Mesenchymal stem cell (in vitro differentiated cells and primary cell): Measurements from ENCODE around the gene DPP9.
A peak's percentile ranks its signal among the peaks of the same experiment; 100 is the strongest.

Experiments
- DNase-seq: peaks from one replicate; pipeline ENCODE4 v3.0.0-alpha.2; 2013
- H2AFZ ChIP-seq: one replicate; pipeline ENCODE4 v1.6.1; 2013; ENCODE audit warnings: low read depth, mild to moderate bottlenecking, control low read depth, inconsistent platforms, low read length, moderate library complexity
- H2AK5ac ChIP-seq: 2 replicates; pipeline ENCODE4 v1.6.1; 2013; ENCODE audit warnings: low read length, moderate library complexity, mild to moderate bottlenecking, inconsistent platforms; ENCODE audit not compliant: severe bottlenecking
- H2BK120ac ChIP-seq: one replicate; pipeline ENCODE4 v1.6.1; 2013; ENCODE audit warnings: low read depth, mild to moderate bottlenecking, inconsistent platforms, low read length, moderate library complexity
- H2BK12ac ChIP-seq, 2 experiments: one replicate each; pipeline ENCODE4 v1.6.1; 2013; ENCODE audit warnings: inconsistent platforms in 2 of 2, low read length in 2 of 2, mild to moderate bottlenecking in 2 of 2, moderate library complexity in 2 of 2, control low read depth in 1 of 2
- H2BK15ac ChIP-seq: one replicate; pipeline ENCODE4 v1.6.1; 2013; ENCODE audit warnings: mild to moderate bottlenecking, low read depth, inconsistent platforms; ENCODE audit not compliant: poor library complexity, severe bottlenecking
- H2BK5ac ChIP-seq: 2 replicates; pipeline ENCODE4 v1.6.1; 2013; ENCODE audit warnings: low read depth, mild to moderate bottlenecking, low read length, control low read depth, inconsistent platforms; ENCODE audit not compliant: poor library complexity, severe bottlenecking
- H3K14ac ChIP-seq, 2 experiments: one replicate each; pipeline ENCODE4 v1.6.1; 2013; ENCODE audit warnings: inconsistent platforms in 2 of 2, low read length in 2 of 2, control low read depth in 1 of 2, mild to moderate bottlenecking in 1 of 2, moderate library complexity in 1 of 2
- H3K18ac ChIP-seq, 2 experiments: one replicate each; pipeline ENCODE4 v1.6.1; 2013; ENCODE audit warnings: inconsistent platforms in 2 of 2, low read length in 2 of 2, control low read depth in 1 of 2, low read depth in 1 of 2, mild to moderate bottlenecking in 1 of 2
- H3K23ac ChIP-seq, 2 experiments: one replicate each; pipeline ENCODE4 v1.6.1; 2013; ENCODE audit warnings: inconsistent platforms in 2 of 2, low read length in 2 of 2, mild to moderate bottlenecking in 2 of 2, moderate library complexity in 2 of 2, control low read depth in 1 of 2
- H3K27ac ChIP-seq: 2 replicates; pipeline ENCODE4 v1.5.1; 2013; ENCODE audit warnings: mild to moderate bottlenecking, moderate library complexity, low read length, control low read depth, inconsistent platforms; ENCODE audit not compliant: poor library complexity, severe bottlenecking
- H3K27me3 ChIP-seq, 2 experiments: 2 replicates each; pipeline versions ENCODE4 v1.6.1 to v1.7.0; 2013; ENCODE audit warnings: low read length in 2 of 2, mild to moderate bottlenecking in 2 of 2, moderate library complexity in 2 of 2, control low read depth in 1 of 2, inconsistent platforms in 1 of 2; ENCODE audit not compliant: control insufficient read depth in 1 of 2, insufficient read depth in 1 of 2
- H3K36me3 ChIP-seq, 2 experiments: 2 replicates each; pipeline versions ENCODE4 v1.6.1 to v1.7.0; 2013; ENCODE audit warnings: low read length in 2 of 2, control low read depth in 1 of 2, inconsistent platforms in 1 of 2, low read depth in 1 of 2, mild to moderate bottlenecking in 1 of 2; ENCODE audit not compliant: insufficient read depth in 2 of 2, control insufficient read depth in 1 of 2
- H3K4ac ChIP-seq, 2 experiments: one replicate each; pipeline ENCODE4 v1.6.1; 2013; ENCODE audit warnings: inconsistent platforms in 2 of 2, low read length in 2 of 2, mild to moderate bottlenecking in 2 of 2, moderate library complexity in 2 of 2, control low read depth in 1 of 2, low read depth in 1 of 2
- H3K4me1 ChIP-seq: 2 replicates; pipeline ENCODE4 v1.6.1; 2013; ENCODE audit warnings: low read depth, low read length, control low read depth; ENCODE audit not compliant: control insufficient read depth, insufficient read depth
- H3K4me2 ChIP-seq: 2 replicates; pipeline ENCODE4 v1.6.1; 2013; ENCODE audit warnings: low read length, mild to moderate bottlenecking, inconsistent platforms; ENCODE audit not compliant: poor library complexity, severe bottlenecking
- H3K4me3 ChIP-seq, 2 experiments: 2 replicates each; pipeline versions ENCODE4 v1.5.1 to v1.7.0; 2013; ENCODE audit warnings: low read length in 2 of 2, mild to moderate bottlenecking in 2 of 2, control low read depth in 1 of 2, low read depth in 1 of 2; ENCODE audit not compliant: insufficient read depth in 1 of 2
- H3K79me1 ChIP-seq: replicated peaks from 2 replicates; pipeline ENCODE4 v1.6.1; 2013; ENCODE audit warnings: mild to moderate bottlenecking, control low read depth, low read length, inconsistent platforms; ENCODE audit not compliant: poor library complexity, severe bottlenecking
- H3K9ac ChIP-seq: 2 replicates; pipeline ENCODE4 v1.7.0; 2013; ENCODE audit warnings: mild to moderate bottlenecking, low read length, moderate library complexity
- H3K9me3 ChIP-seq: 2 replicates; pipeline ENCODE4 v1.7.0; 2013; ENCODE audit warnings: mild to moderate bottlenecking, low read length; ENCODE audit not compliant: control insufficient read depth
- H4K8ac ChIP-seq: one replicate; pipeline ENCODE4 v1.6.1; 2013; ENCODE audit warnings: inconsistent platforms, mild to moderate bottlenecking, low read length, moderate library complexity
- H4K91ac ChIP-seq: one replicate; pipeline ENCODE4 v1.6.1; 2013; ENCODE audit warnings: mild to moderate bottlenecking, low read length, inconsistent platforms
- WGBS: methylation state at CpG from one replicate; pipeline ENCODE4 v1.1.7; 2013; ENCODE audit warnings: mixed read lengths; 5-methylcytosine and 5-hydroxymethylcytosine counted together

Gene DPP9

GRCh38 chr19:4721196-4721595, 2.4 kb downstream of the DPP9 start:
- no peak overlapping the region for H4K8ac ChIP-seq
- no peak overlapping the region for H2BK15ac ChIP-seq
- H3K9me3 ChIP-seq = no peaks in the 10 kb centered on the region
- no peak overlapping the region for H2BK120ac ChIP-seq
- H3K14ac ChIP-seq = no peak overlapping the region
- H2AFZ ChIP-seq = no peak overlapping the region
- H3K79me1 ChIP-seq = peaks cover 3% of the 10 kb centered on the region
- WGBS = 93% methylated on average over 6 of the region's 6 CpGs
- no peak overlapping the region for H3K4me2 ChIP-seq
- no peak overlapping the region for H3K27ac ChIP-seq
- H3K27me3 ChIP-seq = no peaks in the 10 kb centered on the region
- H2BK12ac ChIP-seq = no peak overlapping the region
- H3K4me3 ChIP-seq = no peak overlapping the region
- no peak overlapping the region for H3K23ac ChIP-seq
- H2BK5ac ChIP-seq = no peak overlapping the region
- no peak for DNase-seq
- no peak overlapping the region for H4K91ac ChIP-seq
- H3K36me3 ChIP-seq = peaks cover 38 to 45% of the 10 kb centered on the region in 2 experiments
- H3K9ac ChIP-seq = no peak overlapping the region
- H3K4me1 ChIP-seq = peaks cover 50% of the 10 kb centered on the region
- H3K4ac ChIP-seq = no peak overlapping the region
- no peak overlapping the region for H3K18ac ChIP-seq
- H2AK5ac ChIP-seq = peak overlapping the region; percentile 87

- Histone ChIP-seq H4K8ac (no peak overlapping the region), H3K18ac (no peak overlapping the region), H3K36me3 (peaks cover 48 to 56% of the 10 kb centered on the region in 2 experiments), H3K9me3 (no peaks in the 10 kb centered on the region), H3K14ac (no peak overlapping the region), H3K79me1 (peaks cover 5% of the 10 kb centered on the region), H3K27ac (no peak overlapping the region), H3K4me2 (no peak overlapping the region), H3K9ac (no peak overlapping the region), H2AFZ (no peak overlapping the region), H2BK12ac (no peak overlapping the region), H4K91ac (no peak overlapping the region), H2AK5ac (peak overlapping the region; percentile 34), H3K27me3 (no peaks in the 10 kb centered on the region), H3K4ac (no peak overlapping the region), H3K4me1 (peaks cover 59% of the 10 kb centered on the region), H3K4me3 (no peak overlapping the region), H2BK120ac (no peak overlapping the region), H2BK15ac (no peak overlapping the region), H2BK5ac (no peak overlapping the region), H3K23ac (no peak overlapping the region)
- no peak for DNase-seq
- WGBS = 93% methylated on average over 12 of the region's 13 CpGs
These were observed 3.5 kb downstream of the DPP9 start for GRCh38 chr19:4720037-4720700.

- DNase-seq = no peak
- Histone ChIP-seq H2AFZ (no peak overlapping the region), H4K91ac (no peak overlapping the region), H3K9ac (no peak overlapping the region), H3K27ac (peak overlapping the region; percentile 28), H3K79me1 (peaks cover 5% of the 10 kb centered on the region), H3K9me3 (no peaks in the 10 kb centered on the region), H3K14ac (no peak overlapping the region), H3K4me3 (no peak overlapping the region), H3K4me1 (peaks cover 59% of the 10 kb centered on the region), H3K36me3 (peaks cover 52 to 60% of the 10 kb centered on the region in 2 experiments), H3K4me2 (no peak overlapping the region), H3K27me3 (no peaks in the 10 kb centered on the region), H4K8ac (no peak overlapping the region), H2BK120ac (no peak overlapping the region), H2BK15ac (no peak overlapping the region), H3K23ac (no peak overlapping the region), H3K18ac (no peak overlapping the region), H3K4ac (no peak overlapping the region), H2BK5ac (no peak overlapping the region), H2BK12ac (no peak overlapping the region), H2AK5ac (peak overlapping the region; percentile 11)
- WGBS = 96% methylated on average over 11 of the region's 11 CpGs
These were observed 4.2 kb downstream of the DPP9 start for GRCh38 chr19:4719499-4719866.

GRCh38 chr19:4717966-4718701, 5.5 kb downstream of the DPP9 start:
- no peak for DNase-seq
- Histone ChIP-seq H3K36me3 (peaks cover 65 to 70% of the 10 kb centered on the region in 2 experiments), H2AFZ (no peak overlapping the region), H3K4me1 (peaks cover 72% of the 10 kb centered on the region), H4K91ac (no peak overlapping the region), H4K8ac (no peak overlapping the region), H2BK12ac (no peak overlapping the region), H2BK120ac (no peak overlapping the region), H2AK5ac (peak overlapping the region; percentile 73), H3K4ac (no peak overlapping the region), H3K14ac (no peak overlapping the region), H3K79me1 (peaks cover 5% of the 10 kb centered on the region), H3K4me2 (peak overlapping the region; percentile 16), H2BK15ac (no peak overlapping the region), H3K23ac (no peak overlapping the region), H3K9me3 (no peaks in the 10 kb centered on the region), H3K18ac (no peak overlapping the region), H2BK5ac (peak overlapping the region; percentile 75), H3K4me3 (no peak overlapping the region), H3K9ac (no peak overlapping the region), H3K27me3 (no peaks in the 10 kb centered on the region), H3K27ac (peak overlapping the region; percentile 95)
- 92% methylated on average over 15 of the region's 15 CpGs for WGBS
